SK-N-SH (cell line): Measurements from ENCODE around the gene HOXC5. TPM values are rescaled to one million over a fixed set of nuclear protein-coding genes. Genes with fewer than 3 reads are reported as not detected.

Experiments
- CTCF ChIA-PET: fragments of 300-600, 350-600 bp; formaldehyde crosslinking; extraction: SDS; loops from one replicate; lab custom pipeline; 2021; lab: Yijun Ruan, JAX
- POLR2A ChIA-PET: fragments of 350-600 bp; sonication (Branson Sonifier 250); formaldehyde crosslinking; extraction: SDS; loops from one replicate; lab custom pipeline; 2020; ENCODE audit warnings: antibody characterized with exemption, inconsistent platforms; lab: Yijun Ruan, JAX
- DNase-seq: peaks from one replicate; pipeline ENCODE4 v3.0.0; 2012
- H2AFZ ChIP-seq: fragments of 200-600 bp; sonication (generic); 2 replicates; pipeline ENCODE4 v1.8.1; 2016; ENCODE audit warnings: antibody characterized with exemption, mild to moderate bottlenecking, low read depth
- H3F3A ChIP-seq: fragments of 200-600 bp; sonication (generic); replicated peaks from 2 replicates; pipeline ENCODE3; 2016; ENCODE audit warnings: antibody characterized with exemption, mild to moderate bottlenecking; ENCODE audit not compliant: insufficient read depth
- H3K27ac ChIP-seq, 2 experiments: fragments of 200-500 bp in 1 of 2; fragments of 200-600 bp in 1 of 2; sonication (Bioruptor generic) in 1 of 2; sonication (generic), shearing (Covaris generic) in 1 of 2; 2 replicates each; pipeline versions ENCODE4 v1.5.1 to v1.6.1; 2014 to 2016; ENCODE audit warnings: low read depth in 2 of 2, inconsistent platforms in 1 of 2, low read length in 1 of 2, mild to moderate bottlenecking in 1 of 2, mixed read lengths in 1 of 2
- H3K27me3 ChIP-seq: fragments of 200-600 bp; sonication (generic), shearing (Covaris generic); 2 replicates; pipeline ENCODE4 v1.6.1; 2016; ENCODE audit warnings: mixed run types; ENCODE audit not compliant: insufficient read depth
- H3K36me3 ChIP-seq, 2 experiments: fragments of 200-500 bp in 1 of 2; fragments of 200-600 bp in 1 of 2; sonication (Bioruptor generic) in 1 of 2; sonication (generic) in 1 of 2; replicated peaks in 1 of 2; 2 replicates each; pipeline versions ENCODE3 to v1.5.1; 2014 to 2016; ENCODE audit warnings: low read length in 1 of 2, mild to moderate bottlenecking in 1 of 2; ENCODE audit not compliant: insufficient read depth in 2 of 2, control insufficient read depth in 1 of 2
- H3K4me1 ChIP-seq, 2 experiments: fragments of 200-500 bp in 1 of 2; fragments of 200-600 bp in 1 of 2; sonication (Bioruptor generic) in 1 of 2; sonication (generic), shearing (Covaris generic) in 1 of 2; 2 replicates each; pipeline versions ENCODE4 v1.5.1 to v1.6.1; 2014 to 2016; ENCODE audit warnings: low read depth in 1 of 2, low read length in 1 of 2, mixed run types in 1 of 2; ENCODE audit not compliant: insufficient read depth in 2 of 2, control insufficient read depth in 1 of 2
- H3K4me2 ChIP-seq: fragments of 200-600 bp; sonication (generic), shearing (Covaris generic); 2 replicates; pipeline ENCODE4 v1.6.1; 2017; ENCODE audit warnings: mixed run types
- H3K4me3 ChIP-seq, 2 experiments: fragments of 200-500 bp in 1 of 2; fragments of 200-600 bp in 1 of 2; sonication (Bioruptor generic) in 1 of 2; sonication (generic), shearing (Covaris generic) in 1 of 2; 2 replicates each; pipeline versions ENCODE4 v1.5.1 to v1.8.1; 2014 to 2016; ENCODE audit warnings: low read depth in 2 of 2, inconsistent platforms in 1 of 2, low read length in 1 of 2, mild to moderate bottlenecking in 1 of 2, mixed read lengths in 1 of 2, moderate library complexity in 1 of 2
- H3K79me2 ChIP-seq: fragments of 200-600 bp; sonication (generic); 2 replicates; pipeline ENCODE4 v1.8.1; 2017; ENCODE audit warnings: mild to moderate bottlenecking; ENCODE audit not compliant: insufficient read depth
- H3K9ac ChIP-seq: fragments of 200-600 bp; sonication (generic); 2 replicates; pipeline ENCODE4 v1.6.1; 2017; ENCODE audit warnings: mixed run types
- H3K9me2 ChIP-seq: fragments of 200-600 bp; sonication (generic); 2 replicates; pipeline ENCODE4 v1.6.1; 2017; ENCODE audit warnings: mixed run types
- H3K9me3 ChIP-seq: fragments of 200-600 bp; sonication (generic); 2 replicates; pipeline ENCODE4 v1.6.1; 2017; ENCODE audit warnings: mixed run types, mild to moderate bottlenecking, moderate library complexity
- H4K20me1 ChIP-seq: fragments of 200-600 bp; sonication (generic); 2 replicates; pipeline ENCODE4 v1.6.1; 2017; ENCODE audit warnings: mild to moderate bottlenecking, mixed run types; ENCODE audit not compliant: insufficient read depth
- CHD2 ChIP-seq: fragments of 150-350 bp; IDR thresholded peaks from 2 replicates; pipeline ENCODE4 v1.6.1; 2018; ENCODE audit warnings: low read length; ENCODE audit not compliant: partially characterized antibody
- ELF1 ChIP-seq: IDR thresholded peaks from 2 replicates; pipeline ENCODE4 v1.4.0; 2012
- EZH2phosphoT487 ChIP-seq: fragments of 200-600 bp; sonication (generic); IDR thresholded peaks from 2 replicates; pipeline ENCODE4 v1.6.1; 2017; ENCODE audit warnings: low read depth, mixed run types, mild to moderate bottlenecking, antibody characterized with exemption, moderate library complexity, borderline replicate concordance
- FOSL2 ChIP-seq: IDR thresholded peaks from 2 replicates; pipeline ENCODE4 v1.4.0; 2012; ENCODE audit warnings: low read depth, mild to moderate bottlenecking, moderate library complexity, borderline replicate concordance
- FOXJ3 ChIP-seq: sonication (generic); formaldehyde crosslinking; IDR thresholded peaks from 2 replicates; pipeline ENCODE4 v1.5.1; 2020; ENCODE audit warnings: mild to moderate bottlenecking, missing genetic modification reagents
- FOXM1 ChIP-seq: IDR thresholded peaks from 2 replicates; pipeline ENCODE4 v1.4.0; 2012; ENCODE audit warnings: low read depth, mild to moderate bottlenecking
- GABPA ChIP-seq: IDR thresholded peaks from 2 replicates; pipeline ENCODE4 v1.4.0; 2012; ENCODE audit warnings: low read depth, mild to moderate bottlenecking
- MEF2A ChIP-seq: IDR thresholded peaks from 2 replicates; pipeline ENCODE4 v1.4.0; 2012; ENCODE audit warnings: low read depth, borderline replicate concordance
- MXI1 ChIP-seq: IDR thresholded peaks from 2 replicates; pipeline ENCODE4 v1.6.1; 2012; ENCODE audit warnings: mild to moderate bottlenecking, low read depth, low read length, improper control_type of control experiment
- NRF1 ChIP-seq: IDR thresholded peaks from 2 replicates; pipeline ENCODE4 v1.6.1; 2012; ENCODE audit warnings: low read depth, mild to moderate bottlenecking, low read length
- POLR2AphosphoS5 ChIP-seq: IDR thresholded peaks from 2 replicates; pipeline ENCODE4 v1.6.1; 2012; ENCODE audit warnings: low read depth, low read length
- RAD21 ChIP-seq: IDR thresholded peaks from 2 replicates; pipeline ENCODE4 v1.6.1; 2012; ENCODE audit warnings: mild to moderate bottlenecking, low read length
- RCOR1 ChIP-seq: fragments of 150-350 bp; IDR thresholded peaks from 2 replicates; pipeline ENCODE4 v1.6.1; 2017; ENCODE audit warnings: antibody characterized with exemption, low read length
- RXRA ChIP-seq: IDR thresholded peaks from 2 replicates; pipeline ENCODE4 v1.4.0; 2012; ENCODE audit warnings: low read depth, mild to moderate bottlenecking, borderline replicate concordance
- TAF1 ChIP-seq: IDR thresholded peaks from 2 replicates; pipeline ENCODE4 v1.6.1; 2012; ENCODE audit warnings: low read depth, mild to moderate bottlenecking, low read length, moderate library complexity, borderline replicate concordance
- TCF12 ChIP-seq: IDR thresholded peaks from 2 replicates; pipeline ENCODE4 v1.4.0; 2012
- YY1 ChIP-seq: IDR thresholded peaks from 2 replicates; pipeline ENCODE4 v1.4.0; 2012; ENCODE audit warnings: low read depth, mild to moderate bottlenecking
- WGBS: methylation state at CpG from one replicate; pipeline ENCODE4 v1.1.6; 2017; ENCODE audit warnings: low lambda C conversion rate; 5-methylcytosine and 5-hydroxymethylcytosine counted together
- polyA plus RNA-seq, 3 experiments: library from polyadenylated mRNA; depleted of rRNA; stranded (reverse); fragments of >200 nt; gene quantifications; 2 replicates each; pipeline ENCODE4 v1.2.3, GENCODE V29; 2012
- TF ChIP-seq, protein P1 (sequence below): IDR thresholded peaks from 2 replicates; pipeline ENCODE4 v1.4.0; 2012; ENCODE audit warnings: low read depth, borderline replicate concordance
- TF ChIP-seq, protein P2 (sequence below): fragments of 150-350 bp; IDR thresholded peaks from 2 replicates; pipeline ENCODE4 v1.6.1; 2017; ENCODE audit warnings: antibody characterized with exemption, low read length, low read depth, borderline replicate concordance
- TF ChIP-seq, protein P3 (sequence below): IDR thresholded peaks from 2 replicates; pipeline ENCODE4 v1.4.0; 2012; ENCODE audit warnings: low read depth, borderline replicate concordance

Gene HOXC5
- polyA plus RNA-seq, 1 of the 3 experiments (the other 2 are of a cell fraction): 2.1 TPM

DNA sequence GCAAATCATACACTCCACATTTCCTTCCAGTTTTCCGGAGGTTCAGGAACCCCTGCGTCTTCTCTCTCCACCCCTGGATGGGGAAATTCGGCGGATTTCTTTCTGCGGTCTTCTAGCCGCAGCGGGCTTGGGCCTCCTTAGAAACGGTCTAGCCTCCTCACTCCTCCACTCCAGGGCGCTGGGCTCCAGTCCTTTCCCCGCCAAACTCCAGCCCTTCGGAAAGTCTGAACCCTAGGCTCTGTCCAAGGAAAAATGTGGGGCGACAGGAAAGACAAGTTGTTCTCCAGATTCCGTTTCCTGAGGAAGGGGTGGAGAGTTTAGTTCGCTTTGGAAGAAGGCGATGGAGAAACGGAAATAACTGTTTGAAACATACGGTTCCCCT, 49.3 kb upstream of the HOXC5 start (continued):
- TF ChIP-seq RCOR1: no peak
- TF ChIP-seq MEF2A: no peak
- TF ChIP-seq NRF1: no peak

DNA sequence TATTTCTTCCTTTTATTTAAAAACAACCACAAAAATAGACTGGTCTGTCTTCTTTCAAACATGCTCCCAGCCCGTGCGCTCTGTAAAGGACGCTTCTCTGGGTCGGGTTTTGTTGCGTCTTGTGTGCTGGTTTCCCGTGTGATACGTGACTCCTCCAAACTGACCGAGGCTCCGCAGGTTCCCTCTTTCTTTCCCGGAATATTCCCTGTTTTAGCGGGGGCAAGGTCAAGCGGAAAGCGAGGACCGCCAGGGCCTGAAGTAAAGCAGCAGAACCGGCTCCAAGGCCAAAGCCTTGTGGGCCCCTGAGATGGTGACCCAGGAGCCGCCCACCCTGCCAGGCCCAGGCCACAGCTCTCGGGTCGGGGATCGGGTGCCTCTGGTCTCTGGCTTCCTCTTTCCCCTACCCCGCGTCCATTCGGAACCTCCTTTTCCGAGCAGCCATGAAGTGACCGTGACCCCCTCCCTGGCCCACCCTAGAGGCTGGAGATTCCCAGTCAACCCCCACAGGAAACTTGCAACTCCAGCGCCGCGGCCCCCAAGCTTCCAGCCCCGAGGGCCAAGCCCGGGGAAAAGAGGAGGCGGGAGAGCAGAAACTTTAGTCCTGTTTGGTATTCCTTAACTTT, 48.8 kb upstream of the HOXC5 start:
- Histone ChIP-seq H3K9ac (no peak overlapping the region), H3K4me3 (no peak overlapping the region), H3K79me2 (no peaks in the 10 kb centered on the region), H4K20me1 (no peaks in the 10 kb centered on the region), H3K4me1 (peaks cover 0 to 12% of the 10 kb centered on the region in 2 experiments; a peak in 1 of 4 replicates), H3F3A (no peaks in the 10 kb centered on the region), H3K27me3 (peaks cover 95% of the 10 kb centered on the region), H3K36me3 (no peaks in the 10 kb centered on the region), H3K9me2 (no peaks in the 10 kb centered on the region), H3K4me2 (no peak overlapping the region), H3K27ac (no peak overlapping the region), H3K9me3 (no peaks in the 10 kb centered on the region), H2AFZ (no peak overlapping the region)
- 28% methylated on average over 27 of the region's 30 CpGs for WGBS
- ChIA-PET CTCF (interaction anchor here (1.1 to 12.8 kb wide), 29 partner anchors 9 to 407 kb away, joined by 3 to 194 read pairs (median 6); partner anchors contain the start of genes HOTAIR, HOXC11, HOXC12 and HOXC9), POLR2A (interaction anchor here (0.6 kb wide), 1 partner anchor 15 kb away, joined by 3 read pairs; no protein-coding TSS in a partner anchor)
- TF ChIP-seq, protein P1, sequence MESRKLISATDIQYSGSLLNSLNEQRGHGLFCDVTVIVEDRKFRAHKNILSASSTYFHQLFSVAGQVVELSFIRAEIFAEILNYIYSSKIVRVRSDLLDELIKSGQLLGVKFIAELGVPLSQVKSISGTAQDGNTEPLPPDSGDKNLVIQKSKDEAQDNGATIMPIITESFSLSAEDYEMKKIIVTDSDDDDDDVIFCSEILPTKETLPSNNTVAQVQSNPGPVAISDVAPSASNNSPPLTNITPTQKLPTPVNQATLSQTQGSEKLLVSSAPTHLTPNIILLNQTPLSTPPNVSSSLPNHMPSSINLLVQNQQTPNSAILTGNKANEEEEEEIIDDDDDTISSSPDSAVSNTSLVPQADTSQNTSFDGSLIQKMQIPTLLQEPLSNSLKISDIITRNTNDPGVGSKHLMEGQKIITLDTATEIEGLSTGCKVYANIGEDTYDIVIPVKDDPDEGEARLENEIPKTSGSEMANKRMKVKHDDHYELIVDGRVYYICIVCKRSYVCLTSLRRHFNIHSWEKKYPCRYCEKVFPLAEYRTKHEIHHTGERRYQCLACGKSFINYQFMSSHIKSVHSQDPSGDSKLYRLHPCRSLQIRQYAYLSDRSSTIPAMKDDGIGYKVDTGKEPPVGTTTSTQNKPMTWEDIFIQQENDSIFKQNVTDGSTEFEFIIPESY: no peak
- TF ChIP-seq GABPA (no peak), EZH2phosphoT487 (peak; percentile 86; the same call in 1 of the 2 replicates)
- no peak for DNase-seq

DNA sequence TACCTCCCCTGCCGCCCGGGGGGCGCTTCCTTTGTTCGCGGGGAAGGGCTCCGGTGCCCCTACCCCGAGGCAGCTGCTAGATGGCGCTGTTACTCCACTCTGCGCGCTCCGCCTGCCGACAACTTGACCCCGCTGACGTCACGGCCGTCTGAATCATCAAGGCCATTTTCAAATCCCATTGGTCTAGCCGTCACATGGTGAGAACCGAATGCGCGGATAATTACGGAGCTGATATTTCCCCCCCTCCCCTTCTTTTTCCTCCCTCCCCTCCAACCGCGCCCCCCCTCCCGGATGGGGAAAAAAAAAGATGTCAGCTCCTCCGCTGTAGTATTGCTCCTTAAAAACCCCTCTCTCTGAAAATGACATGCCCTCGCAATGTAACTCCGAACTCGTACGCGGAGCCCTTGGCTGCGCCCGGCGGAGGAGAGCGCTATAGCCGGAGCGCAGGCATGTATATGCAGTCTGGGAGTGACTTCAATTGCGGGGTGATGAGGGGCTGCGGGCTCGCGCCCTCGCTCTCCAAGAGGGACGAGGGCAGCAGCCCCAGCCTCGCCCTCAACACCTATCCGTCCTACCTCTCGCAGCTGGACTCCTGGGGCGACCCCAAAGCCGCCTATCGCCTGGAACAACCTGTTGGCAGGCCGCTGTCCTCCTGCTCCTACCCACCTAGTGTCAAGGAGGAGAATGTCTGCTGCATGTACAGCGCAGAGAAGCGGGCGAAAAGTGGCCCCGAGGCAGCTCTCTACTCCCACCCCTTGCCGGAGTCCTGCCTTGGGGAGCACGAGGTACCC, 47.8 kb upstream of the HOXC5 start, which contains the start of gene HOXC10:
HOXC10 (plus strand) TSS at position 246 of the 791 bp plus-strand sequence; CDS start at position 360, 114 bp downstream.
- peak within 1 kb of the TSS; percentile 96; the same call in 1 of the 2 replicates for H2AFZ ChIP-seq
- no peaks in the 10 kb centered on the region for H4K20me1 ChIP-seq
- CTCF ChIA-PET: interaction anchor here (0.5 to 12.8 kb wide), 63 partner anchors 8 to 427 kb away, joined by 3 to 194 read pairs (median 4); partner anchors contain the start of genes COPZ1, HOTAIR, HOXC11 and HOXC12
- H3K9me3 ChIP-seq: no peaks in the 10 kb centered on the region
- POLR2A ChIA-PET: interaction anchor here (1.0 to 1.1 kb wide), 2 partner anchors 230 to 231 kb away, joined by 3 read pairs; no protein-coding TSS in a partner anchor
- peak within 1 kb of the TSS; percentile 95 for H3K4me2 ChIP-seq
- peak; percentile 97 for DNase-seq
- no peak within 1 kb of the TSS for H3K27ac ChIP-seq
- no peaks in the 10 kb centered on the region for H3K79me2 ChIP-seq
- peaks cover 0 to 12% of the 10 kb centered on the region in 2 experiments; a peak in 1 of 4 replicates for H3K4me1 ChIP-seq
- H3K4me3 ChIP-seq: peak within 1 kb of the TSS; percentile 41 to 52; a peak in 3 of 4 replicates
- no peaks in the 10 kb centered on the region for H3F3A ChIP-seq
- peaks cover 95% of the 10 kb centered on the region for H3K27me3 ChIP-seq
- H3K9me2 ChIP-seq: no peaks in the 10 kb centered on the region
- 5% methylated on average over 42 of the region's 55 CpGs for WGBS
- no peak within 1 kb of the TSS for H3K9ac ChIP-seq
- no peaks in the 10 kb centered on the region for H3K36me3 ChIP-seq
- TF ChIP-seq TAF1: no peak
- TF ChIP-seq MXI1: no peak
- no peak for TF ChIP-seq ELF1
- no peak for TF ChIP-seq RCOR1
- peak; percentile 18 for TF ChIP-seq CHD2
- no peak for TF ChIP-seq FOXJ3 (CRISPR knock-in tag)
- no peak for TF ChIP-seq FOXM1
- no peak for TF ChIP-seq NRF1
- TF ChIP-seq, protein P2, sequence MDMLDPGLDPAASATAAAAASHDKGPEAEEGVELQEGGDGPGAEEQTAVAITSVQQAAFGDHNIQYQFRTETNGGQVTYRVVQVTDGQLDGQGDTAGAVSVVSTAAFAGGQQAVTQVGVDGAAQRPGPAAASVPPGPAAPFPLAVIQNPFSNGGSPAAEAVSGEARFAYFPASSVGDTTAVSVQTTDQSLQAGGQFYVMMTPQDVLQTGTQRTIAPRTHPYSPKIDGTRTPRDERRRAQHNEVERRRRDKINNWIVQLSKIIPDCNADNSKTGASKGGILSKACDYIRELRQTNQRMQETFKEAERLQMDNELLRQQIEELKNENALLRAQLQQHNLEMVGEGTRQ: peak; percentile 51; the same call in 1 of the 2 replicates
- no peak for TF ChIP-seq GABPA
- peak; percentile 88 for TF ChIP-seq RAD21
- no peak for TF ChIP-seq MEF2A
- TF ChIP-seq POLR2AphosphoS5: no peak
- TF ChIP-seq, protein P3, sequence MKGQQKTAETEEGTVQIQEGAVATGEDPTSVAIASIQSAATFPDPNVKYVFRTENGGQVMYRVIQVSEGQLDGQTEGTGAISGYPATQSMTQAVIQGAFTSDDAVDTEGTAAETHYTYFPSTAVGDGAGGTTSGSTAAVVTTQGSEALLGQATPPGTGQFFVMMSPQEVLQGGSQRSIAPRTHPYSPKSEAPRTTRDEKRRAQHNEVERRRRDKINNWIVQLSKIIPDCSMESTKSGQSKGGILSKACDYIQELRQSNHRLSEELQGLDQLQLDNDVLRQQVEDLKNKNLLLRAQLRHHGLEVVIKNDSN: peak; percentile 85
- peak; percentile 86 for TF ChIP-seq FOSL2
- no peak for TF ChIP-seq TCF12
- TF ChIP-seq YY1: no peak
- TF ChIP-seq RXRA: peak; percentile 53; the same call in 1 of the 2 replicates
